Mesothelial cell of epicardium (in vitro differentiated cells): Measurements from ENCODE around the gene ZNF438. TPM values are rescaled to one million over a fixed set of nuclear protein-coding genes. Genes with fewer than 3 reads are reported as not detected.
"Not testable (repeated sequence)": the region's sequence is repeated elsewhere in the genome, so short reads cannot be mapped to it uniquely, and the experiment has no call there.

Experiments used
- DNase-seq, 2 experiments: peaks; one replicate each; pipeline ENCODE4 v3.0.0; 2021; ENCODE audit warnings: low spot score in 2 of 2; ENCODE audit not compliant: unreplicated experiment in 2 of 2
- H3K27ac Mint-ChIP-seq: 2 replicates; pipeline ENCODE4 v1.8.0; 2021; ENCODE audit warnings: mixed read lengths
- H3K27me3 Mint-ChIP-seq: 2 replicates; pipeline ENCODE4 v1.8.0; 2021; ENCODE audit warnings: low read depth, mixed read lengths
- H3K36me3 Mint-ChIP-seq: 2 replicates; pipeline ENCODE4 v1.8.0; 2021; ENCODE audit warnings: mixed read lengths
- H3K4me1 Mint-ChIP-seq: 2 replicates; pipeline ENCODE4 v1.8.0; 2021; ENCODE audit warnings: mixed read lengths
- H3K4me3 Mint-ChIP-seq: 2 replicates; pipeline ENCODE4 v1.8.0; 2021; ENCODE audit warnings: mild to moderate bottlenecking, moderate library complexity, mixed read lengths
- H3K9me3 Mint-ChIP-seq: 2 replicates; pipeline ENCODE4 v1.8.0; 2021; ENCODE audit warnings: mixed read lengths
- CTCF ChIP-seq: fragments of 200-600 bp; sonication (generic); IDR thresholded peaks from one replicate; pipeline ENCODE4 v1.5.0; 2021; ENCODE audit warnings: antibody characterized with exemption; ENCODE audit not compliant: unreplicated experiment
- total RNA-seq: library from RNA; stranded (reverse); gene quantifications from 3 replicates; pipeline ENCODE4 v1.2.1, GENCODE V29; 2021

ZNF438 gene
- total RNA-seq, 1 donor from 2014 or later: 6.0 TPM

GRCh38 chr10:31032258-31033132, 830 bp upstream of the ZNF438 start:
- Mint-ChIP-seq H3K36me3 (no peaks in the 10 kb centered on the region), H3K27me3 (no peaks in the 10 kb centered on the region), H3K27ac (peak overlapping the region; percentile 97), H3K4me1 (peaks cover 25% of the 10 kb centered on the region), H3K4me3 (peak overlapping the region; percentile 76), H3K9me3 (no peaks in the 10 kb centered on the region)
- no peak for TF ChIP-seq CTCF
- peak; percentile 82 to 93 for DNase-seq

- H3K4me1 Mint-ChIP-seq: peaks cover 25% of the 10 kb centered on the region
- H3K36me3 Mint-ChIP-seq: no peaks in the 10 kb centered on the region
- no peaks in the 10 kb centered on the region for H3K9me3 Mint-ChIP-seq
- H3K4me3 Mint-ChIP-seq: peak overlapping the region; percentile 76
- no peaks in the 10 kb centered on the region for H3K27me3 Mint-ChIP-seq
- DNase-seq: no peak
- TF ChIP-seq CTCF: no peak
- peak overlapping the region; percentile 96 for H3K27ac Mint-ChIP-seq
These were observed 484 bp downstream of the ZNF438 start for GRCh38 chr10:31031205-31031557.

- H3K4me1 Mint-ChIP-seq: peaks cover 25% of the 10 kb centered on the region
- no peak for DNase-seq
- no peaks in the 10 kb centered on the region for H3K36me3 Mint-ChIP-seq
- no peaks in the 10 kb centered on the region for H3K27me3 Mint-ChIP-seq
- peak overlapping the region; percentile 76 for H3K4me3 Mint-ChIP-seq
- no peaks in the 10 kb centered on the region for H3K9me3 Mint-ChIP-seq
- peak overlapping the region; percentile 96 for H3K27ac Mint-ChIP-seq
- TF ChIP-seq CTCF: no peak
These were observed 865 bp downstream of the ZNF438 start for GRCh38 chr10:31030800-31031199.

DNA sequence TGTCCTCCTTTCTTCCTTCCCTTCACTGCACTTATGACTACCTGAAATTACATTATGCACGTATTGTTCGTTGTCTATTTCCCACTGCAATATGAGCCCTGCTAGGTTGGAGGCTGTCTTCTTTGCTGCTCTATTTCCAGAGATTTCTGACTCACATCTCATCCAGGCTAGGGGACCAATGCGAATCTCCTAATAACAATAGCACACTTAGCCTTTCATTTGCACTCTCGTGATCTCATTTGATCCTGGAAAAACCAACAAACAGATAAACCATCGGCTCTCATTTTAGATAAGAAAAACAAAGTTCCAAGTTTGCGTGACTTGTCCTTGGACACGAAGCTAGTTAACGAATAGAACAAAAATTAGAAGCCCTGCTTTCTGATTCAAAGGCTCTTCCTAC, 1.4 kb downstream of the ZNF438 start:
- TF ChIP-seq CTCF: no peak
- H3K4me3 Mint-ChIP-seq: peak overlapping the region; percentile 0
- H3K4me1 Mint-ChIP-seq: peaks cover 25% of the 10 kb centered on the region
- H3K36me3 Mint-ChIP-seq: no peaks in the 10 kb centered on the region
- DNase-seq: no peak
- H3K9me3 Mint-ChIP-seq: no peaks in the 10 kb centered on the region
- H3K27me3 Mint-ChIP-seq: no peaks in the 10 kb centered on the region
- H3K27ac Mint-ChIP-seq: peak overlapping the region; percentile 96

DNA sequence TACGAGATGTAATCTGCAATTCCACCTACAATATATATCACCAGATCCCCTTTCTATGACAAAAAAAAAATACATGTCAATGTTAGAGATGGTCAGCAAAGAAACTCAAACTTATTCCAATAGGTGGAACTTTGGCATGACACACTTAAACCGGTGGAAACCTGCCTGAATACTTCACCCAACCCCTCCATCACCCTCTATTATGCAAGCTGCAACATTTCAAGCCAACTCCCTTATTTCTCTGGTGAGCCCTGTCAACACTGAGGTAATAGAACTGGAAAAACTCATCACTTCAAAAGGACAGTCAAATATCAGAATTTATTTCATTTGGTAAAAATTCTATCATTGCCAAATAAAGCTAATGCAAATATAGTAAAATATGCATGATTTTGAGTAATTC, 3.6 kb downstream of the ZNF438 start:
- DNase-seq: no peak
- peaks cover 16% of the 10 kb centered on the region for H3K4me1 Mint-ChIP-seq
- no peaks in the 10 kb centered on the region for H3K9me3 Mint-ChIP-seq

DNA sequence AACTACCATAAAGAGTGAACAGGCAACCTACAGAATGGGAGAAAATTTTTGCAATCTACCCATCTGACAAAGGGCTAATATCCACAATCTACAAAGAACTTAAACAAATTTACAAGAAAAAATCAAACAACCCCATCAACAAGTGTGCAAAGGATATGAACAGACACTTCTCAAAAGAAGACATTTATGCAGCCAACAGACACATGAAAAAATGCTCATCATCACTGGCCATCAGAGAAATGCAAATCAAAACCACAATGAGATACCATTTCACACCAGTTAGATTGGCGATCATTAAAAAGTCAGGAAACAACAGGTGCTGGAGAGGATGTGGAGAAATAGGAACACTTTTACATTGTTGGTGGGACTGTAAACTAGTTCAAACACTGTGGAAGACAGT, 5.4 kb downstream of the ZNF438 start:
- H3K9me3 Mint-ChIP-seq, H3K36me3 Mint-ChIP-seq, H3K27ac Mint-ChIP-seq, H3K27me3 Mint-ChIP-seq, H3K4me3 Mint-ChIP-seq, DNase-seq: not testable (repeated sequence)
- H3K4me1 Mint-ChIP-seq: peaks cover 13% of the 10 kb centered on the region

More for the DNA sequence above, 3.6 kb downstream of the ZNF438 start:
- TF ChIP-seq CTCF: no peak
- no peak overlapping the region for H3K27ac Mint-ChIP-seq
- no peaks in the 10 kb centered on the region for H3K36me3 Mint-ChIP-seq
- no peak overlapping the region for H3K4me3 Mint-ChIP-seq
- no peaks in the 10 kb centered on the region for H3K27me3 Mint-ChIP-seq
